Sigmoid colon (tissue), 7 donors: ENCODE data around the gene ZNF664. TPM values are rescaled to one million over a fixed set of nuclear protein-coding genes. Genes with fewer than 3 reads are reported as not detected.

Source experiments
- DNase-seq: peaks from one replicate; pipeline ENCODE4 v3.0.0-alpha.2; 2019
- H3K27ac ChIP-seq, 4 donors: fragments of 200-600 bp; sonication (generic); one replicate each; pipeline ENCODE4 v1.5.1; 2016 to 2019; ENCODE audit warnings: mild to moderate bottlenecking in 1 of 4
- H3K27me3 ChIP-seq, 3 donors: fragments of 200-600 bp; sonication (generic); one replicate each; pipeline ENCODE4 v1.5.1; 2019; ENCODE audit warnings: mild to moderate bottlenecking in 1 of 3
- H3K36me3 ChIP-seq, 4 donors: fragments of 200-600 bp; sonication (generic); one replicate each; pipeline ENCODE4 v1.5.1; 2016 to 2019
- H3K4me1 ChIP-seq, 4 donors: fragments of 200-600 bp; sonication (generic); one replicate each; pipeline ENCODE4 v1.5.1; 2017 to 2019
- H3K4me3 ChIP-seq, 4 donors: fragments of 200-600 bp; sonication (generic); one replicate each; pipeline ENCODE4 v1.5.1; 2017 to 2019; ENCODE audit warnings: mild to moderate bottlenecking in 2 of 4, moderate library complexity in 1 of 4
- H3K9me3 ChIP-seq, 4 donors: fragments of 200-600 bp in 3 of 4; sonication (generic) in 3 of 4; one replicate each; pipeline versions ENCODE4 v1.5.1 to v1.6.1; 2013 to 2019
- EP300 ChIP-seq, 4 donors: sonication (generic); formaldehyde crosslinking; IDR thresholded peaks; one replicate each; pipeline ENCODE4 v1.6.1; 2017; ENCODE audit warnings: antibody characterized with exemption in 4 of 4
- POLR2A ChIP-seq, 2 donors: fragments of 450-650 bp; IDR thresholded peaks; one replicate each; pipeline ENCODE4 v1.6.1; 2016; ENCODE audit warnings: antibody characterized with exemption in 2 of 2, mild to moderate bottlenecking in 2 of 2, moderate library complexity in 2 of 2
- POLR2AphosphoS5 ChIP-seq, 4 donors: sonication (generic); formaldehyde crosslinking; IDR thresholded peaks; one replicate each; pipeline ENCODE4 v1.6.1; 2017; ENCODE audit warnings: antibody characterized with exemption in 4 of 4
- WGBS, 2 donors: extraction: QIAGEN DNeasy Blood & Tissue Kit; methylation state at CpG; one replicate each; pipeline ENCODE4 v1.1.7; 2013; 5-methylcytosine and 5-hydroxymethylcytosine counted together
- intact Hi-C: fragments of 100-400 bp; cut with DNase I; formaldehyde crosslinking; loops from one replicate; pipeline ENCODE4 v1.15.1; 2023
- polyA plus RNA-seq, 3 donors: library from polyadenylated mRNA; stranded (reverse); fragments of 200-250 nt; gene quantifications; one replicate each; pipeline ENCODE4 v1.2.3, GENCODE V29; 2013
- total RNA-seq, 4 donors: library from RNA; depleted of rRNA; stranded (reverse); fragments of >200 nt; gene quantifications; one replicate each; pipeline ENCODE4 v1.1.0, GENCODE V29; 2016
- TF ChIP-seq, protein P1 (sequence below), 4 experiments: fragments of 450-650 bp in 3 of 4; fragments of 200-600 bp in 1 of 4; IDR thresholded peaks; one replicate each; pipeline ENCODE4 v1.5.1; 2016 to 2019; ENCODE audit warnings: antibody characterized with exemption in 4 of 4, mild to moderate bottlenecking in 3 of 4, moderate library complexity in 2 of 4
- donor health status: healthy with polysubstance abuse.
- donor health status: Bipolar disorder and iron deficiency.
- donor health status: healthy.

The ZNF664 gene
- total and polyA plus RNA-seq, 7 donors: 43.4 to 74.0 (median 62.5) TPM

DNA sequence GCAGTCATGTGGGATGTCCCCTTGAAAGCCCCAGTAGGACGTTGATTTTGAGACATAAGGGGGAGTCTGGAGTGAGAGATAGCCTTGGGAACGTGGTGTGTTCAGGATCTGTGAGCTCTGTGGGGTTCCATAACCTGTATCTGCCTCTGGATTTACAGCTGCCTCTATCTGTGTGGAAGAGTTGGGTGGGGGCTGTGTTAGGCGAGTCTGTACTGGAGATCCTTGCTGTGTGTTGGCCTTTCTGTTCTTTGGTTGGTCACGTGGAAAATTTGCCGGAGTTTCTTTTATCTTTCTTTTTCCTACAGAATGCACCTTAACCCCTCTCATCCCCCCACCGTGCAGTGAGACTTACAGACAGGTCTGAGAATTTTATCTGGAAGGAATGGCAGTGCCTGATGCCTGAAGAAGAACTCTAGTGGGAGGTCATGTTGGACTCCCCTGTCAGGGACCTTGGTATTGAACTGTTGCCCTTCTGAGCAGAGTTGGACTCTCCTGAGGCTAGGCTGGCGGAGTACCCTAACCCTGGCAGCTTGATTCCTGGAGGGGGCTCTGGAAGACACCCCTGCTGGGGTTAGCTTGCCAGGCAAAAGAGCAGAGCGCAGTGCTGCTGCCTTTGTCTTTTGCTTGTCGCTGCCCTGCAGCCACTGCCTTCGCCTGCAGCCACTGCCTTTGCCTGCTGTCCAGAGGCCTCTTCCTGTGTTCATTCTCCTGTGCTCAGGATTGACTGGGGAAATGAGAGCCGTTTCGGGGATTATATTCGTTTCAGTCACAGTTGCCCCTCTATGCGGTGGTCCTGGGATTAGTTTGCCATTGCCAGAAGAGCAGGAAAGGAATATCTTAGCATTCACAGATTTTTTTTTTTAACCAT is 34.1 kb downstream of the ZNF664 start:
- Histone ChIP-seq H3K4me3 (no peak overlapping the region), H3K27me3 (no peaks in the 10 kb centered on the region), H3K36me3 (peaks cover 3 to 29% (median 9%) of the 10 kb centered on the region in 4 donors), H3K9me3 (no peaks in the 10 kb centered on the region), H3K27ac (no peak overlapping the region), H3K4me1 (no peaks in the 10 kb centered on the region)
- intact Hi-C loops: no loop called here
- TF ChIP-seq POLR2AphosphoS5 (IDR thresholded peaks at IDR 0.05) (no peak), EP300 (IDR thresholded peaks at IDR 0.05) (no peak), POLR2A (IDR thresholded peaks at IDR 0.05) (no peak)
- TF ChIP-seq, protein P1, sequence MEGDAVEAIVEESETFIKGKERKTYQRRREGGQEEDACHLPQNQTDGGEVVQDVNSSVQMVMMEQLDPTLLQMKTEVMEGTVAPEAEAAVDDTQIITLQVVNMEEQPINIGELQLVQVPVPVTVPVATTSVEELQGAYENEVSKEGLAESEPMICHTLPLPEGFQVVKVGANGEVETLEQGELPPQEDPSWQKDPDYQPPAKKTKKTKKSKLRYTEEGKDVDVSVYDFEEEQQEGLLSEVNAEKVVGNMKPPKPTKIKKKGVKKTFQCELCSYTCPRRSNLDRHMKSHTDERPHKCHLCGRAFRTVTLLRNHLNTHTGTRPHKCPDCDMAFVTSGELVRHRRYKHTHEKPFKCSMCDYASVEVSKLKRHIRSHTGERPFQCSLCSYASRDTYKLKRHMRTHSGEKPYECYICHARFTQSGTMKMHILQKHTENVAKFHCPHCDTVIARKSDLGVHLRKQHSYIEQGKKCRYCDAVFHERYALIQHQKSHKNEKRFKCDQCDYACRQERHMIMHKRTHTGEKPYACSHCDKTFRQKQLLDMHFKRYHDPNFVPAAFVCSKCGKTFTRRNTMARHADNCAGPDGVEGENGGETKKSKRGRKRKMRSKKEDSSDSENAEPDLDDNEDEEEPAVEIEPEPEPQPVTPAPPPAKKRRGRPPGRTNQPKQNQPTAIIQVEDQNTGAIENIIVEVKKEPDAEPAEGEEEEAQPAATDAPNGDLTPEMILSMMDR (IDR thresholded peaks at IDR 0.05): no peak
- no peak for DNase-seq
- 81 to 89% methylated on average over 14 of the region's 14 CpGs for WGBS, 2 donors

DNA sequence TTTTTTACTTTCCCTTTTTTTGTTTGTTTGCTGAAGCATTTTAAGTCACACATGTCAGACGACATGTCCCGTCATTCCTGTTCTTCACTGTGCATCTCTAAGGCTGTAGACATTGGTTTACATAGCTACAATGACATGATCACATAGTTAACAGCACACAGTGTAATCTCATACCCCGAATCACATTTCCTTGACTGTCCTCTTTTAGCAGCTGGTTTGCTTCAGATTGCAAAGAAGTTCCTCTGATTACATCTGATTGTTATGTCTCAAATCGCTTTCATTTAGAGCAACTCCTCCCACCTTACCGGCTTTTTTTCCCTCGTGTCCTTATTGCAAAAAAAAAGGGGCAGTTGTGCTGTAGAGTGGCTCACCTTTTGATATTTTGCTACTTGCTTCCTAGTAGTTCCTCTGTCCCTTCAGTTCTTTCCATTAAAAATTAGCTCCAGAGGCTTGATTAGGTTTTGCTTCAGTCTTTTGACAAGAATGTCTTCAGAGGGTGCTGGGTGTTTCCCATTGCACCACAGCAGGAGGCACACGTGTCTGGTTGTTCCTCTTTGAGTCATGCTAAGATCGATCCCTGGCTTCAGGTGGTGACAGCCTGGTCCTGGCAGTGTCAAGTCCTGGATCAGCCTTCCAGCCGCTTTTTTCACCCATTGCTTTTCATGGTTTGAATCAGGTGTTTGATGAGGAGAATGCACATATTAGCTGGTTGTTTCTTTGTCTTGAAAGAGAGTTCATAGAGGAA is 35.0 kb downstream of the ZNF664 start:
- no peak for TF ChIP-seq EP300 (IDR thresholded peaks at IDR 0.05)
- no peak for TF ChIP-seq POLR2A (IDR thresholded peaks at IDR 0.05)
- TF ChIP-seq, protein P1 (IDR thresholded peaks at IDR 0.05): no peak
- Histone ChIP-seq H3K4me3 (no peak overlapping the region), H3K4me1 (no peaks in the 10 kb centered on the region), H3K36me3 (peaks cover 11 to 38% (median 16%) of the 10 kb centered on the region in 4 donors), H3K27me3 (no peaks in the 10 kb centered on the region), H3K9me3 (no peaks in the 10 kb centered on the region), H3K27ac (no peak overlapping the region)
- intact Hi-C loops: no loop called here
- 62 to 70% methylated on average over 9 of the region's 9 CpGs for WGBS, 2 donors
- no peak for DNase-seq

DNA sequence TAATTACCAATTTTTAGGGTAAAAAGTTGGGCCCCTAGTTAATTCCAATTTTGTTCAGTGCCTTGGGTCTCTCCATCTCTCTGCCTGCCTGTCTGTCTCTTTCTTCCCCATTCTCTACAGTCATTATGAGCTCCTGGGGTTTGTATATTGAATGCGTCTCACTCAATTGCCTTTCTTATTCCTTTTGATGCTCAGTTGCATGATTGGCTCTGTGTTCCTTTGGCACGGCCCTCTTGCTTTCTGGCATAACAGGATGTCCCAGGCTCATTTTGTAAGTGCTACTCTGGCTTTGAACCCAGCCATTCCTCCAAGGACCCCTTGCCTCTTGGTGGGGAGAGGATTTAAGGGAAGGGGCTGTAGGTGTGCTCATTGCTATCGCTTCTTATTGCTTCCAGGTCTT is 35.6 kb downstream of the ZNF664 start:
- DNase-seq: no peak
- WGBS, 2 donors: 91 to 92% methylated on average over 3 of the region's 3 CpGs
- Histone ChIP-seq H3K27me3 (no peaks in the 10 kb centered on the region), H3K36me3 (peaks cover 13 to 44% (median 20%) of the 10 kb centered on the region in 4 donors), H3K27ac (no peak overlapping the region), H3K4me1 (no peaks in the 10 kb centered on the region), H3K4me3 (no peak overlapping the region), H3K9me3 (no peaks in the 10 kb centered on the region)
- intact Hi-C loops: no loop called here
- TF ChIP-seq, protein P1 (IDR thresholded peaks at IDR 0.05): no peak
- TF ChIP-seq POLR2AphosphoS5 (IDR thresholded peaks at IDR 0.05): no peak
- TF ChIP-seq POLR2A (IDR thresholded peaks at IDR 0.05): no peak
- no peak for TF ChIP-seq EP300 (IDR thresholded peaks at IDR 0.05)

DNA sequence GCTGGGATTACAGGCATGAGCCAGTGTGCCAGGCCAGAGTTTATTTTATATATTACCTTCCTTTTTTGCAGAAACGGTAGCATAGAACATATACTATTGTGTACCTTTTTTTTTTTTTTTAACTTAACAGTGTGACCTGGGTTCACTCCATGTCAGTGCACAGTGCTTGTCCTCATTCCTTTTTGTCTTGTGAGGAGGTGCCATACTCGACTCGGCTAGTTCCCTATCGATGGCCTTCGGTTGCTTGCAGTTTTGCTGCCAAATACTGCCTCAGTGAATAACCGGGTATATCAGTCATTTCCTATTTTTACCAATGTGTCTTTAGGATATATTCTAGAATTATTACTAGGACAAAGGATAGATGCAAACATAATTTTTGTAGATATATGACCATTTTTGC is 36.8 kb downstream of the ZNF664 start:
- Histone ChIP-seq H3K36me3 (peaks cover 13 to 45% (median 21%) of the 10 kb centered on the region in 4 donors), H3K4me1 (no peaks in the 10 kb centered on the region), H3K9me3 (no peaks in the 10 kb centered on the region), H3K4me3 (no peak overlapping the region), H3K27me3 (no peaks in the 10 kb centered on the region), H3K27ac (no peak overlapping the region)
- intact Hi-C loops: no loop called here
- no peak for DNase-seq
- WGBS, 2 donors: 80 to 96% methylated on average over 6 of the region's 6 CpGs
- TF ChIP-seq POLR2AphosphoS5 (IDR thresholded peaks at IDR 0.05) (no peak), EP300 (IDR thresholded peaks at IDR 0.05) (no peak), POLR2A (IDR thresholded peaks at IDR 0.05) (no peak)
- TF ChIP-seq, protein P1 (IDR thresholded peaks at IDR 0.05): no peak
